HG03571 (cell line): Measurements from ENCODE around the gene SLC25A48.

Experiments
- ATAC-seq: cut with Tn5 transposase; IDR thresholded peaks from one replicate; pipeline ENCODE4 v1.9.1; 2021; ENCODE audit not compliant: unreplicated experiment

SLC25A48 gene

DNA sequence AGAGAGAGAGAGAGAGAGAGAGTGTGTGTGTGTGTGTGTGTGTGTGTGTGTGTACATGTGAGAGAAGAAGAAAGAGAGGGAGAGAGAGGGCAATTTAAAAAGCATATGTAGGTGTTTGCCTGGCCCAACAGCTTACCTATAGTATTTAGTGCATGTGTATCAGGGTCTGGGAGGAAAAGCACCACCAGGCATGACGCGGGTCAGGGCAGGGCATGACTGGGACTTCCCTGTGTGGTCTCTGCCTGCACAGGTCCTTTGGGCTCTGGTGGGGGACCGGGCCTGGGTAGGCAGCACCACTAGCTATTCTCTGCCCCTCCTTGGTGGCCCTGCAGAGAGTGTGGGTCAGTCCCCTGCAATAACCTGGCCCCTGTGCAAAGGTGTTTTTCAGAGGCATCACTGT lies 45.1 kb downstream of the SLC25A48 start:
- ATAC-seq, result no peak

DNA sequence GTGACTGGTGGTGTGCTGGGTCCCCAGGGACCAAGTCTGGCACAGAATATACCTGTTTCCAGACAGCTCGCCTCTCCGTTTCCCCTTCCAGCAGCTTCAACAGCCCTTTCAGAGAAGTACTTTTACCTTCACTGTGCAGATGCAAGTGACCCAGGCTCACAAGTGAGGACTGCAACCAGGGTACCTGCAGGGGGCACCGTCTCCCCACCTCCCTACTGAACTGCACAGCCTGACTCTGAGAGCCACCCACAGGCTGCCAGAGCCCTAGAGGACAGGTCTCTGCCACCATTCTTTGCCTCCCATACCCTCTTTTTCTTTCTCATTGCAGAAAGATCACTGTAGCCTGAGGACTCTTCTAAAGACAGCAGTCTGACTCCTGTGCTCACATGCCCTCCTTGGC lies 45.8 kb downstream of the SLC25A48 start:
- no peak for ATAC-seq

DNA sequence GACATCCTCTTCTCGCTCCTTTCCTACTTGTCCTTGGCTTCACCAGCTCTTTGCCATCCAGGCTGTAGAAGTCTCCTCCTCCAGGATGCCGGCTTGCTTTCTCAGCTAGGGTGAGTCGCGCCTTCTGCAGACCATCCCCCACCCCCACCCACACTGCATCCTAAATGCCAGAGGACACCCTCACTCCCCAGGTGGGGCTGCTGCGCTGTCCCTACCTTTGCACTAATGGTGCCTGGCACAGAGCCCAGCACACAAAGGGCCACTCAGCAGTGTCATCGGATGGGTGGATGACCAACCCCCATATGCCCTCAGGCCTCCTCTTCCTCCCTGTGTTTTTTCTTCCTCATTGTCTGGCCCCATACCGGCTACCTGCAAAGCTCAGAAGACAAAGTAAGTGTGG lies 46.3 kb downstream of the SLC25A48 start:
- no peak for ATAC-seq

DNA sequence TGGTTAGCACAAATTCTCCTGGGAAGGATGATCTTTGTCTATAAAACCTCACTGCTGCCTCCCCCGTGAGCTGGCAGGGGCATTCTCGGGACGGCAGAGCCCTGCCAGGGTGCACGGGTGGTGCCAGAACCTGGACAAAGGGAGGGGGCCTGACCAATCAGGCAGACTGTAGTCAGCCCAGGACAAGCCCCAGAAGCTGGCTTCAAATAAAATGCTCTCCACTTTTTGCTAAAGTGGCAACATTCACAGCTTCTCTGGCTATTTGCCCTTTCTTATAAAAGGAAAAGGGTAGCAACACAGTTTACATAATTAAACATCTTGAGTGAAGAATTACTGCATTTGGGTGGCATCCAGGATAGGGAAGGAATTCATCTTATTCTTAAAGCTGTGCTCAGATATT lies 46.8 kb downstream of the SLC25A48 start:
- no peak for ATAC-seq

DNA sequence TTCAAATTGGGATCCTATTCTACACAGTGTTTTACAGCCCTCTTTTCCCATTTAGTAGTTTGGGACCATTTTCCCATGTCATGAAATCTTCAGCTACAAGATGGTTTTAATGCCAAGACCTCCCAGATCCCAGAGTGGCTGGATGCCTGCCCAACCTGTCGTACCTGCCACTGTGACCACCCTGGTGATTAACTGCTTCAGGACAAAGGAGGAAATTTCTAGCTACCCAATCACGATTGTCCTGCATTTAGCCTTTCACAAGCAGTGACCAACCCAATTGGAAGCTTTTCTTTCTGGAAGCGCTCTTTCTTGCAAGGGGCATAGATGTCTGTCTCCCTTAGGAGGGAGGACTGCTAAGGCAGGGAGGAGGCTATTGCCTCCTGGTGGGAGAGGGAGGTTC lies 47.4 kb downstream of the SLC25A48 start:
- no peak for ATAC-seq

DNA sequence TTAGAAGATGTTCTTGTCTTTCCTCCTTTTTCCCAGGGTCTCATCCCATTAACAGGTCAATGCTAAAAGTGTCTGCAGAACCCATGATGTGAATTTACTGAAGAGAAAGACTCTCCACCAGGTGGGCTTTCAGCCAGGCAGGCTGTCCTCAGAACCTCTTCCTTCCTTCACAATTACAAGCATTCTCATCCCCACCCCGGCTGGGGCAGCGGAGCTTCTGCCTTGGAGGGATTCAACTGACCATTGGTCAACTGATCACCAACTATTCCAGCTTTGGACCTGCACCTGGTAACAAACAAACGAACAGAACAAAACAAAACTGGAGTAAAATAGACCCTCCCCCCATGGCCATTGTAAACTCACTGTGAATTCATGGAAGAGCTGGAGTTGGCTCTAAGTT lies 48.6 kb downstream of the SLC25A48 start:
- no peak for ATAC-seq

DNA sequence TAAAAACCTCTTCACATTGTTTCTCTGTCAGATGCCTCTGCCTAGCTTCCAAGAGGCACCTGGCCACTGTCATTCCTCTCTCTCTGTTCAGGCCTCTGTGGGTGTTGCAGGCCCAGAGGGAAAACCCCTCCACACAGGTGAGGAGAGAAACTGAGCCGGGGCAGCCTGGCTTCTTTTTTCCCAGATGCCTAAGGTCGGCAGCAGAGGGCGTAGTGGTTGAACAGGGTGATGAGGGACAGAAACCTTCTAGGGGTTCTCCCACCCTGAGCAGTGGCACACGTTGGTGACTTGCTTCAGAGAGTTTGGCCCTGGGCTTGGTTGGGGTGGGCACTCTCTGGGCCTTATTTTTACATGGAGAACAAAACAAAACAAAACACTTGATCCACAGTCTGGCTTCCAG lies 49.0 kb downstream of the SLC25A48 start:
- ATAC-seq, result no peak

DNA sequence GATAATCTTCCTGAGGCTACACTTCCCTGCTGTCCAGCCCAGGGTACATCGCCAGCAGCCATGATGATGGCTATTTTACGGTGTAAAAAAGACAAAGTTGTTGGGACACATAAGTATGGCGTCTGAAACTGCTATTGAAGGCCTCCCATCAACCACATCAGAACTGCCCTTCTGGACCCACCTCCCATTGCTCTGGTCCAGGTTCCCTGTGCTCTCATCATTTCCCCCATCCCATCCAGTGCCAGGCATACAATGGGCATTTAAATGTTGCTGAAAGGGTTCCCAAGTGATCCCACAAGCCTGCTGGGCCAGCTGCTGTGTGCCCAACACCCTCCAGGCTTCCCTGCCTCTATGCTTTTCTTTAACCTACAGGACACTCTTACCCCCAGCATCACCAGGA lies 50.6 kb downstream of the SLC25A48 start:
- no peak for ATAC-seq

DNA sequence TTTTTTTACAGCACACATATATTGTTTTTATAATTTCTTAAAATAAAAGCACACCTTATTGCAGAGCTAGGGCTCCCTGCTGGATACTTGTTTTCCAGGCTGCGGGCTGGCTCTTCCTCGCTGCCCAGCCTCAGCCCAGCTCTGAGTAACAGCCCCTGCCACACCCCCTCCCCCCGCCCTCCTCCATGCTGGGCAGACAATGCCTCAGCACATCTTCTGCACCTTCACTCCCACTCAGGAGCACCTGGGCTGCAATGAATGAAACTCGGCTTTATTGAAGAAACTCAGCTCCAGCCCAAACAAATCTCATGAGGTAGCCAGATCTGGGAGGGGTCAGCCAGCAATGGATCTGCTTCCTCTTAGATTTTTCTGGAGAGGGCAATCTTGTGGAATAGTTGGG lies 51.7 kb downstream of the SLC25A48 start:
- no peak for ATAC-seq

DNA sequence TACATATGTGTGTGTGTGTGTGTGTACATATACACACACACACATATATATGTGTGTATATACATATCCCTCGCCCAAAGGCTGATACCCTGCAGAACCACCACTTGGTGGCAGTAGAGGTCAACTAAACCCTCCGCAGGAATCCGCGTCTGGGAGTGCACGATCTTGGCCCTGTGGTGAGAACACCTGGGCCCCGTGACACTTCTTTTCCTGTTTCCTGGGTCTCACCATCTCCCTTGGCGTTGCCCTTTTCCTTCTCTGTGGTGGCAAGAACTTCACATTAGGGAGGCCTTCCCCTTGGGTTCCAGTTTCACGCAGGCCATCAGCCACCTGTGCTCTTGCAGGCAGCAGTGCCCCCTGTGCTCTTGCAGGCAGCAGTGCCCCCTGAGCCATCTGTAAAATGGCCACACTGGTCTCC lies 53.0 kb downstream of the SLC25A48 start:
- ATAC-seq, result peak; percentile 89

DNA sequence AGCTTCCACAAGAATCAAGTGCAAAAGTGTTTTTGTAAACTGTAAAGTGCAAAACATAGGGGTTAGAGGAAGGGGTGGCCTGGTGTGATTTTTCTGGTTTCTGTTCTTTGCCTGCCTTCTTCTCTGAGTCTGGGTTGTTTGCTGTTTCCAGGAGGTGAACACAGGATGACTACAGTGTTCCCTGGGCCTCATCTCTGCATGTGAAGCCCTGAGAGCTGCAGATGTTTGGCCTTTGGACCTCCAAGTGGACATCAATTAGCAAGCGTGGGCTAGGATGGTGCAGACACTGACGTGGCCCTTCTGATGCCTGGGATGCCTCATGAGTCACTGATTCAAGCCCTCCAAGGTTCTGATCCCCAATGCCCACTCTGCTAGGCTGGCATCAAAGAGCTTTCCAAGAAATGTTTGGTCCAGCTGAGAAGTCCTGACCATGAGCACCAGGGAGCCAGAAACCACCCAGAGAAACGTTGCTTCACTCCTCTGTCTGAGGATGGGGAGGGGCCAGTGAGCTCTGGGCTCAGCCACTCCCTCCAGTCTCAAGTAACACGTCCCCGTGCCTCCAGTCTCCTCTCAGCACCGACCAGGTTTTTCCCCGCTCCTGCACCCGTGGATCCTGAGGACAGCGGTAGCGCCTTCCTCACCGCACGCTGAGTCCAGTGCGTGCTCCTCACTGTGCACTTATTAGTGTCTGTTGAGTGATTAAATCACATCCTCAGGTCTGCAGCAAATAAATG lies 53.6 kb downstream of the SLC25A48 start:
- ATAC-seq, result no peak

DNA sequence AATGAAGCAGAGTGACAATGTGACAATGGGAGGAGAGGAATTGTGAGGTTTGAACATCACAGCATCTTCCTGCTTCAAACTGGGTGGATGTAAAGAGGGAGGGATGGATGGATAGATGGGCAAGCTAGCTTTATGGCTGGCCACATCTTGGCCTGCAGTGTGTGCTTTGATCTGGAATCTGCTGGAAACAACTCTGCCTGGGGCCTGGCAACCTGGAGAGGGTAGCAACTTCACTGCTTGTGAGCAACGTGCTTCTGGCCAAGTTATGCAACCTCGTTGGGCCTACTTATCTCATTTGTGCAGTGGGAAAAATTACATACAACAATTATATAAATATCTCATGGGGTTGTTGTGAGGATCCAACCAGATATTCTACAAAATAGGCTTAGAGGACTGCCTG lies 55.8 kb downstream of the SLC25A48 start:
- no peak for ATAC-seq

DNA sequence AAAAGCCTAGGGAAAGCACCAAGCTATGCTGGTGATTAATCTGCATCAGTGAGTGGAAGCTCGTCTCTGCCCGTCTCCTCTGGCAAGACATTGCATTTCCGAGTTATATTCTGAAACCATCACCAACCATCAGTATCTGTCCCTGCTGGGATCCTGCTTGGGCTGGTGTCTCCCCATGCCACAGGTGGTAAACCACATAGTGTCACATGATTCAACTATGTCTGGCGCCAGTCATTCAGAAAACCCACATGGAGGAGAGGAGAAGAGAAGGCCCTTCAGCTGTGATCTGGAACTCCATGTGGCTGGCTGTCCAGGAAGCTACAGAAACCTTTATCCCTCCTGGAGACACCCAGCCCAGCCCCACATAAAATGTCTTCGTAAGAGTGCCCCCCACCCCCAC lies 56.4 kb downstream of the SLC25A48 start:
- ATAC-seq, result no peak

DNA sequence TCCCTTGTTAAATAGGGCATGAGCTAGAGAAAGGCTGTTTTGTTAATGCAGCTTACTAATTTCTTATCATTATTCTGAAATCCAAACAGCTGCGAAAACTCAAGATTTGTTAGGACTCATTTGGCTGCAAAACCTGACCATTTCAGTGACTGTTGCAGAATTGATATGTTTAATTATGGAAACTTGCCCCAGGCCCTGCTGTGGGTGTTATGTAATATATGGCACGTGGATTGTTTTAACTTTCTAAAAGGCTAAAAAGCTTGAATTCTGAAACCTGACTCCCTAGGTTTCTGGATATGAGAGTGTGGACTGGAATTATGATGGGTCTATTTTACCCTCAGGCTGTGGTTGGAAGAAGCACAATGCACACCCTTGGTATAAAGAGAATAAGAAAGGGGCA lies 56.8 kb downstream of the SLC25A48 start:
- no peak for ATAC-seq

DNA sequence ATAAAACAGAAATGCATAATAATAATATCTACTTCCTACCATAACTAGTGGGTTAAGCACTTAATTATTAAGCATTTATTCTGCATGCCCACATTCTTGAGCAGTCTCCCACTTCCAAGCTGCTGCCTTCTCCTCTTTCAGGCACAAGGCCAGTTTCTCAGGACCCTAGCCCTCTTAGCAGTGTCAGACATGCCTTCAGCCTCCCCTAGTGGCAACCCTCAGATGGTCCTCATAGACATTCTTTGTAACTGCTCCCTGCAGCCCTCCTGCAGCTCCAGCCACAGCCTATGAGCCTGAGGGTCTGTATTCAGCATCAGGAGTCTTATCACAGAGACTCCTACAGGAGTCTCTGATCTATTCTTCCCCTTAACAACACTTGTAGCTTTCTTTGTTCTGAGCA lies 57.3 kb downstream of the SLC25A48 start:
- ATAC-seq, result no peak

DNA sequence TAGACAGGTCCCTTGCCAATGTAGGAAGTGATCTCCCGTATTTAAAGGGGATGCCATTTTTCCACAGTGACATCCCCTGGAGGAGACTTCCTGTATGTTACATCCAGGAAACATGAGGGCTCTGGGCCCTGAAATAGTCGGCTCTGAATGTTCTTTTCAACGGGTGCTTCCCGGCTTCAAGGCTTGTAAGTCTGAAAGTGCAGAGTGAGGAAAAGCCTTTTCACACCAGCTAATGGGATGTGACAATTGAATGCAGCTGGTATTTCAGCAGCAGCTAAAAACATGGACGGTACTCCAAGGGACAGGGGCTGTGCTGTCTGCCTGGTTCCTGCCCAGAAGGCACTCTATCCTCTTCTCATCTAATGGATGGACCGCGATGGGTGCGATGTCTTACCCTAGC lies 59.8 kb downstream of the SLC25A48 start:
- no peak for ATAC-seq

DNA sequence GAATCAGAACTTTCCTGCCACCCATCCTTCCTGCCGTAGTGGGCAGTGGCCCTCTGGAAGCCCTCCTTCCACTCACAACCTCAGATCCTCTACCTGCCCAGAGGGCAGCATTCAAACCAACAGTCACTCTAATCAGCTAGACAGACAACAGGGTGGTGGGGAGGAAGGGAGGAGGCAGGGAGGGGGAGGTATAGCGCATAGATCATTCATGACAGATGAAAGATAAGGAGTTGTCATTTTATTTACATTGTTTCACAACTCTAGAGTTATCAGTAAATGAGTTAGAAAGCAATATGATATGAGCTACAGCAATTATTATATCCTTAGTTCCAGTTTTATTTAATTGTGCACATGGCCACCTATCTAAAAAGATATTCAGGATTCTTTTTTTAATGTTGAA lies 60.3 kb downstream of the SLC25A48 start:
- ATAC-seq, result no peak

DNA sequence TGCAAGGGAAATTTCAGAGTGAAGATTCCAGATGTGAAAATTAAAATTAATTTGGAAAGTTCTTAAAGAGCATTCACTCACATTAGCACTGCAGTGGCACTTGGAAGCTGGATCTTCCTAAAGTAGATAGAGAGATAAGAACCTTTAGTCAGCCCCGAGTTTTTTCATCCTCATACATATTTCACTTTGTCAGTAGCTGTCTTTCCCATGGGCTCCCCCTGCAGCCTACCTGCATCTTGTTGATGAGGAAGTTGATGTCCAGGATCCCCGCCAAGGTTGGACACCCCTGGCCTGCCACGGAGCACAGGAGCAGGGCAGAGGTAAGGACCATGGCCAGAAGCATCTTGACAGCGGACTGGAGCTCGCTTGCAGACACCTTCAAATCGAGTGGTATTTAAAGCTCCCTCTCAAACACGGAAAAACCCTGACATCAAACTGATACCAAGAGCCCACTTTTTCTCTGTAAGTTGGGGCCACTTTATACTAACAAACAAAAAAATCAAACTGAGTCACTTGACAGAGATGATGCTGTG lies 61.1 kb downstream of the SLC25A48 start, which contains the start of gene IL9:
Gene IL9, minus strand, starts transcription at position 368 of the 533 bp plus-strand sequence. Its CDS starts 25 bp downstream, at position 343.
- ATAC-seq, result no peak

DNA sequence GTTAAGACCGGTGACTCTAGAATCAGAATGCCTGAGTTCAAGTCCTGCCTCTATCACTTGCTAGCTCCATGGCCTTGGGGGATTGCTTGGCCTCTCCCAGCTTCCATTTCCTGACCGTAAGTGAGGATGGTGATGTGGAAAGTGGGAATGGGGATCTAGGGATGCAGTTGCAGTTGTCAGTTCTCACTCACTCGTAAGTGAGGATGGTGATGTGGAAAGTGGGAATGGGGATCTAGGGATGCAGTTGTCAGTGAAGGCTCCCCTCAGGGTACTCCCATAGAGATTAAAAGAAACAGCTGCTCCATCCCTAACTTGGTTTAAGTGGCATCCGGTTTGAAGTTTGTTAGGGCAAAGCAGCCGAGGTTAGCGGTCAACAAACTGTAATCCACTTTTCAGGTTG lies 64.2 kb downstream of the SLC25A48 start:
- no peak for ATAC-seq

DNA sequence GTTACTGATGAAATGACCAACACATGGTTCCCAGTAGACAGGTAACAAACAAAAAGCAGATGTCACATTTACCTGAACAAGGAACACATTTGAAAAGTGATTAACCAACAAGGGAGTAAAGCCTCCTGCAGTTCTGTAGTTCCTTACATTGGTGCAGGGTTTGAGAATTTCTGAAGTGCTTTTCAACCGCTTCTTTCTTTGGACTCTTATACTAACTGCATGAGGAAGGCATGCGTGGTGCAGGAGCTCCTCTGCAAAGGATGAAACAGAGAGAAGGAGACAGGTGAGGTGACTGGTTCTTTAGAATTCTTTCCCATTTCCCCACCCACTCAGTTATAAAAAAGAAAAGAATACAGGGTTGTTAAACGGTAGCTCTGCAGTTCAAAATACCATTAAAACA lies 65.8 kb downstream of the SLC25A48 start:
- ATAC-seq, result no peak

DNA sequence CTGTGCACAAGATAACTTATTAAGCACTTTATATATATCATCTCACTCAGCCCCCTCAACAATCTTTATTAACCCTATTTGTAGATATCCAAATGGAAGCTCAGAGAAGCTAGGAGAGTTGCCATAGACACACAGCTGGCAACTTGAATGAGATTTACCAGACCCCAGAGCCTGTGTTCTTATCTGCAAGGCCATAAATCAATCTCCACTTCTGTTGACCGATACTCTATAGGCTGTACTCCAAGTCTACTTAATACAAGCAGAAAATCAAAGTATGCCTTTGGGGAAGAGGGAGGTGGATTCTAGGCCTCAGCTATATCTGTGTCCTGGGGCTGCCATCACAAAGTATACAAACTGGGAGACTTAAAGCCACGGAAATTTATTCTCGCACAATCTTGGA lies 67.2 kb downstream of the SLC25A48 start:
- no peak for ATAC-seq

DNA sequence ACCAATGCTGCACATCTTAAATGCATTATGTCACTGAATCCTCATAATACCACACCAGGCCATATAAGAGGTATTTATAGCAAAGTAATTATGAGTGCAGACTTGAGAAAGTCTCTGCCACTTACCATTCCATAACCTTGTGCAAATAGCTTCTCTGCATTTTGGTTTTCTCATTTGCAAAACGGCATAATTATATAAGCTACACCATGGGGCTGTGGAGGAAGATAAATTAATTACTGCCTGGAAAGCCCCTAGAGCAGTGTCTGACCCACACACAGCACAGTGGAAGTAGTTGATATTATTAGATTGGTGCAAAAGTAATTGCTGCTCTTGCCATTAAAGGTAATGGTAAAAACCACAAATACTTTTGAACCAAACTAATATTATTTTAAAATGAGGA lies 70.7 kb downstream of the SLC25A48 start:
- no peak for ATAC-seq
